HCT116 (cell line): ENCODE measurements around the gene PCDH17.

Experiments
- CBX3 ChIP-seq: IDR thresholded peaks from 2 replicates; pipeline ENCODE4 v1.6.1; 2012; ENCODE audit warnings: low read depth
- CEBPB ChIP-seq: IDR thresholded peaks from 2 replicates; pipeline ENCODE4 v1.6.1; 2012; ENCODE audit warnings: low read depth
- EGR1 ChIP-seq: IDR thresholded peaks from 2 replicates; pipeline ENCODE4 v1.6.1; 2012; ENCODE audit warnings: low read depth
- EZH2 ChIP-seq: fragments of 200-600 bp; sonication (generic); IDR thresholded peaks from 2 replicates; pipeline ENCODE4 v1.6.1; 2017; ENCODE audit warnings: antibody characterized with exemption, mixed run types
- EZH2phosphoT487 ChIP-seq: fragments of 200-600 bp; IDR thresholded peaks from 2 replicates; pipeline ENCODE4 v1.6.1; 2018; ENCODE audit warnings: antibody characterized with exemption, borderline replicate concordance
- FOSL1 ChIP-seq: IDR thresholded peaks from 2 replicates; pipeline ENCODE4 v1.6.1; 2012; ENCODE audit warnings: low read depth
- JUND ChIP-seq: IDR thresholded peaks from 2 replicates; pipeline ENCODE4 v1.6.1; 2012
- MAX ChIP-seq: IDR thresholded peaks from 2 replicates; pipeline ENCODE4 v1.6.1; 2012
- POLR2AphosphoS5 ChIP-seq: IDR thresholded peaks from 2 replicates; pipeline ENCODE4 v1.6.1; 2011; ENCODE audit warnings: mild to moderate bottlenecking, low read depth, low read length, moderate library complexity
- RAD21 ChIP-seq: IDR thresholded peaks from 2 replicates; pipeline ENCODE4 v1.6.1; 2012; ENCODE audit warnings: low read depth, mild to moderate bottlenecking
- SIN3A ChIP-seq: IDR thresholded peaks from 2 replicates; pipeline ENCODE4 v1.6.1; 2012; ENCODE audit warnings: low read depth
- SP1 ChIP-seq: IDR thresholded peaks from 2 replicates; pipeline ENCODE4 v1.6.1; 2012; ENCODE audit warnings: low read depth
- ZFX ChIP-seq: fragments of 450-650 bp; IDR thresholded peaks from 2 replicates; pipeline ENCODE4 v1.6.1; 2017
- TF ChIP-seq, protein P1 (sequence below), 3 experiments: fragments of 200-600 bp in 1 of 3; sonication (generic) in 1 of 3; IDR thresholded peaks in 2 of 3; conservative IDR thresholded peaks in 1 of 3; 2 replicates each; pipeline ENCODE4 v1.5.1; 2012 to 2017; ENCODE audit warnings: low read depth in 2 of 3, low read length in 2 of 3, antibody characterized with exemption in 1 of 3, borderline replicate concordance in 1 of 3, control low read depth in 1 of 3, mild to moderate bottlenecking in 1 of 3, mixed read lengths in 1 of 3, mixed run types in 1 of 3, moderate library complexity in 1 of 3; ENCODE audit not compliant: insufficient read depth in 1 of 3

DNA sequence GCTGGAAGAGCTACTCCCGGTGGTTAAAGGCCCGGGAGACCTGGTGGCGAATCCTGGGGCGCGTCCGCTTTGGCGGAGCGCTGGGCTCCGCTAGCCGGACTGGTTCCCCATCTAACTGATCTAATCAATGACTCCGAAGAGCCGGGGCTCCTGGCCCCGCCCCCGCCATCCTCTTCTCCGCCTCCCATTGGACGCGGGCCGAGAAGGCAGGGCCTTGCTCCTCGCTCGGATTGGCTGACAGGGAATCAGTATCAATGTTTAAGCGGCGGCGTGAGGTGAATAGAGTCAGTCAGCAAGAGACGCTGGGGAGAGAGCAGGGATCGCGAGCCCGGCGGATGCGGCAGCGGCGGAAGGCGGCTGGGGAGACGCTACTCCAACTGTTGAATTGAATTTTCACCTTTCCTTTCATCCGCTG lies 1.7 kb upstream of the PCDH17 start:
- no peak for TF ChIP-seq JUND
- TF ChIP-seq, protein P1, sequence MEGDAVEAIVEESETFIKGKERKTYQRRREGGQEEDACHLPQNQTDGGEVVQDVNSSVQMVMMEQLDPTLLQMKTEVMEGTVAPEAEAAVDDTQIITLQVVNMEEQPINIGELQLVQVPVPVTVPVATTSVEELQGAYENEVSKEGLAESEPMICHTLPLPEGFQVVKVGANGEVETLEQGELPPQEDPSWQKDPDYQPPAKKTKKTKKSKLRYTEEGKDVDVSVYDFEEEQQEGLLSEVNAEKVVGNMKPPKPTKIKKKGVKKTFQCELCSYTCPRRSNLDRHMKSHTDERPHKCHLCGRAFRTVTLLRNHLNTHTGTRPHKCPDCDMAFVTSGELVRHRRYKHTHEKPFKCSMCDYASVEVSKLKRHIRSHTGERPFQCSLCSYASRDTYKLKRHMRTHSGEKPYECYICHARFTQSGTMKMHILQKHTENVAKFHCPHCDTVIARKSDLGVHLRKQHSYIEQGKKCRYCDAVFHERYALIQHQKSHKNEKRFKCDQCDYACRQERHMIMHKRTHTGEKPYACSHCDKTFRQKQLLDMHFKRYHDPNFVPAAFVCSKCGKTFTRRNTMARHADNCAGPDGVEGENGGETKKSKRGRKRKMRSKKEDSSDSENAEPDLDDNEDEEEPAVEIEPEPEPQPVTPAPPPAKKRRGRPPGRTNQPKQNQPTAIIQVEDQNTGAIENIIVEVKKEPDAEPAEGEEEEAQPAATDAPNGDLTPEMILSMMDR (IDR thresholded peaks at IDR 0.05 in 2 of 3, conservative IDR thresholded peaks at IDR 0.05 in 1 of 3; ENCODE audit: borderline replicate concordance in 1 of 3, insufficient read depth in 1 of 3, low read depth in 2 of 3, low read length in 2 of 3) = no peak
- no peak for TF ChIP-seq FOSL1
- no peak for TF ChIP-seq SIN3A
- no peak for TF ChIP-seq EZH2
- no peak for TF ChIP-seq CEBPB
- TF ChIP-seq MAX = no peak
- no peak for TF ChIP-seq EGR1
- no peak for TF ChIP-seq ZFX
- no peak for TF ChIP-seq RAD21
- TF ChIP-seq SP1 = no peak
- no peak for TF ChIP-seq CBX3
- no peak for TF ChIP-seq POLR2AphosphoS5
- TF ChIP-seq EZH2phosphoT487 = no peak
